ENCODE measurements around the gene PXK.

DNA sequence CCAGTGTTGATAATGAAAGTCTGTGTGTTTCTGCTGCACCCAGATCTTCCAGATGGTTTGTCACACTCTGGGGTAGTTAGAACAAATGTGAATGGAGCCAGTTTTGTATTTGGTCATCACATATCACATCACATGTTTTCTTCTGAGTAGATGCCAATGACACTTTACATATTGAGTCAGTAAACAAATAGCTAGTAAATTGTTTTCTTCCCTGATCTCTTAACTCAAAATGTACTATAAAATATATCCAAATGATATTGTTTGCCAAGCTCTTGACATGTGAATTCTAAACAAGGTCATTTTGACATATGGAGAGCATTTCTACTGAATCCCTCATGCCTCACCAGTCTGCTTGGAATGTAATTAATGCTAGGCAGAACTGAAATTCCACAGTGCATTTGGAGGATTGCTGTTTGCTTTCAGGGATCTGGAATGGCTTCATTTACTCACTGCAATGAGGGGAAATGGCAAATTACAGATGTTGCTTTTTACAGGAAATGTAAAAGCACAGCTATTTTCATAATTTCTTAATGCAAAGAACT lies 55.9 kb downstream of the PXK start:
- no peak for TF ChIP-seq EZH2phosphoT487 (IDR thresholded peaks at IDR 0.05; ENCODE audit: low read depth, severe bottlenecking, unreplicated experiment)
- TF ChIP-seq, protein P1, sequence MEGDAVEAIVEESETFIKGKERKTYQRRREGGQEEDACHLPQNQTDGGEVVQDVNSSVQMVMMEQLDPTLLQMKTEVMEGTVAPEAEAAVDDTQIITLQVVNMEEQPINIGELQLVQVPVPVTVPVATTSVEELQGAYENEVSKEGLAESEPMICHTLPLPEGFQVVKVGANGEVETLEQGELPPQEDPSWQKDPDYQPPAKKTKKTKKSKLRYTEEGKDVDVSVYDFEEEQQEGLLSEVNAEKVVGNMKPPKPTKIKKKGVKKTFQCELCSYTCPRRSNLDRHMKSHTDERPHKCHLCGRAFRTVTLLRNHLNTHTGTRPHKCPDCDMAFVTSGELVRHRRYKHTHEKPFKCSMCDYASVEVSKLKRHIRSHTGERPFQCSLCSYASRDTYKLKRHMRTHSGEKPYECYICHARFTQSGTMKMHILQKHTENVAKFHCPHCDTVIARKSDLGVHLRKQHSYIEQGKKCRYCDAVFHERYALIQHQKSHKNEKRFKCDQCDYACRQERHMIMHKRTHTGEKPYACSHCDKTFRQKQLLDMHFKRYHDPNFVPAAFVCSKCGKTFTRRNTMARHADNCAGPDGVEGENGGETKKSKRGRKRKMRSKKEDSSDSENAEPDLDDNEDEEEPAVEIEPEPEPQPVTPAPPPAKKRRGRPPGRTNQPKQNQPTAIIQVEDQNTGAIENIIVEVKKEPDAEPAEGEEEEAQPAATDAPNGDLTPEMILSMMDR (IDR thresholded peaks at IDR 0.05; ENCODE audit: poor library complexity): no peak

Measured in hepatocyte (in vitro differentiated cells).